ENCODE data around the gene ATP10A.
"Not testable (repeated sequence)": the region's sequence is repeated elsewhere in the genome, so short reads cannot be mapped to it uniquely, and the experiment has no call there.

The ATP10A gene

GRCh38 chr15:25862071-25862471 lies 1.1 kb downstream of the ATP10A start:
- DNase-seq (ENCODE audit: low read depth), result no peak
- TF ChIP-seq CTCF (conservative IDR thresholded peaks at IDR 0.05; ENCODE audit: control insufficient read depth, insufficient read depth, low read depth, low read length), result no peak
- H3K4me3 ChIP-seq (ENCODE audit: control insufficient read depth, low read depth, low read length), result peak overlapping the region; percentile 53

GRCh38 chr15:25860885-25861866 lies 2.0 kb downstream of the ATP10A start:
- H3K4me3 ChIP-seq (ENCODE audit: control insufficient read depth, low read depth, low read length), result peak overlapping the region; percentile 53
- TF ChIP-seq CTCF (conservative IDR thresholded peaks at IDR 0.05; ENCODE audit: control insufficient read depth, insufficient read depth, low read depth, low read length), result no peak
- DNase-seq (ENCODE audit: low read depth), result no peak

- DNase-seq (ENCODE audit: low read depth), result no peak
- H3K4me3 ChIP-seq (ENCODE audit: control insufficient read depth, low read depth, low read length), result no peak overlapping the region
- no peak for TF ChIP-seq CTCF (conservative IDR thresholded peaks at IDR 0.05; ENCODE audit: control insufficient read depth, insufficient read depth, low read depth, low read length)
Observed at GRCh38 chr15:25859838-25860645, 3.1 kb downstream of the ATP10A start.

- no peak for TF ChIP-seq CTCF (conservative IDR thresholded peaks at IDR 0.05; ENCODE audit: control insufficient read depth, insufficient read depth, low read depth, low read length)
Observed at GRCh38 chr15:25858952-25859760, 4.0 kb downstream of the ATP10A start.

GRCh38 chr15:25856059-25856458 lies 7.1 kb downstream of the ATP10A start:
- not testable (repeated sequence) for DNase-seq (ENCODE audit: low read depth); H3K4me3 ChIP-seq (ENCODE audit: control insufficient read depth, low read depth, low read length)

More at GRCh38 chr15:25858952-25859760, 4.0 kb downstream of the ATP10A start:
- no peak for DNase-seq (ENCODE audit: low read depth)
- no peak overlapping the region for H3K4me3 ChIP-seq (ENCODE audit: control insufficient read depth, low read depth, low read length)

GRCh38 chr15:25852661-25853524 lies 10.2 kb downstream of the ATP10A start:
- peak; percentile 3 for TF ChIP-seq CTCF (conservative IDR thresholded peaks at IDR 0.05; ENCODE audit: control insufficient read depth, insufficient read depth, low read depth, low read length)
- H3K4me3 ChIP-seq (ENCODE audit: control insufficient read depth, low read depth, low read length), result no peak overlapping the region
- peak; percentile 44 for DNase-seq (ENCODE audit: low read depth)

Measured in fibroblast of mammary gland (primary cell).